IMR-90 (cell line): ENCODE measurements around the gene ARFIP2. TPM values are rescaled to one million over a fixed set of nuclear protein-coding genes. Genes with fewer than 3 reads are reported as not detected.
A peak's percentile ranks its signal among the peaks of the same experiment; 100 is the strongest.

Source experiments
- ATAC-seq: fragments of 200-7000 bp; cut with Tn5 transposase; 2 replicates; pipeline ENCODE4 v1.9.1; 2020; ENCODE audit warnings: low read depth, mild to moderate bottlenecking, moderate library complexity
- BruUV-seq: library from RNA; stranded (reverse); fragments of 400-500 nt; replicated peaks from 2 replicates; lab custom pipeline; 2021; lab: Mats Ljungman, UMichigan
- CTCF ChIA-PET: fragments of 300-600 bp; formaldehyde crosslinking; extraction: SDS; loops from one replicate; lab custom pipeline; 2021; ENCODE audit warnings: antibody characterized with exemption; lab: Yijun Ruan, JAX
- POLR2A ChIA-PET: fragments of 300-600 bp; sonication (Branson Sonifier 250); formaldehyde crosslinking; loops from one replicate; lab custom pipeline; 2022; ENCODE audit warnings: antibody characterized with exemption; ENCODE audit not compliant: unreplicated experiment; lab: Charles Lee
- DNase-seq: peaks from one replicate; pipeline ENCODE4 v3.0.0; 2013
- H2AFZ ChIP-seq: replicated peaks from 2 replicates; pipeline ENCODE3; 2013; ENCODE audit warnings: low read length, mild to moderate bottlenecking; ENCODE audit not compliant: poor library complexity
- H2AK5ac ChIP-seq: 2 replicates; pipeline ENCODE4 v1.6.1; 2013; ENCODE audit warnings: low read depth, low read length, inconsistent platforms
- H2AK9ac ChIP-seq: replicated peaks from 2 replicates; pipeline ENCODE3; 2013; ENCODE audit warnings: mild to moderate bottlenecking, low read depth, low read length, moderate library complexity; ENCODE audit not compliant: poor library complexity
- H2BK120ac ChIP-seq: 2 replicates; pipeline ENCODE4 v1.6.1; 2013; ENCODE audit warnings: low read depth, low read length, inconsistent platforms
- H2BK15ac ChIP-seq: 3 replicates; pipeline ENCODE4 v1.6.1; 2013; ENCODE audit warnings: low read depth, low read length, inconsistent platforms
- H2BK20ac ChIP-seq: 2 replicates; pipeline ENCODE4 v1.6.1; 2013; ENCODE audit warnings: low read depth, mild to moderate bottlenecking, inconsistent platforms, low read length, moderate library complexity
- H2BK5ac ChIP-seq: 2 replicates; pipeline ENCODE4 v1.6.1; 2013; ENCODE audit warnings: mild to moderate bottlenecking, low read depth, low read length, inconsistent platforms; ENCODE audit not compliant: poor library complexity, severe bottlenecking
- H3K14ac ChIP-seq: replicated peaks from 2 replicates; pipeline ENCODE4 v1.6.1; 2013; ENCODE audit warnings: low read depth, low read length, inconsistent platforms
- H3K18ac ChIP-seq: 2 replicates; pipeline ENCODE4 v1.6.1; 2013; ENCODE audit warnings: low read depth, low read length, control low read depth
- H3K23ac ChIP-seq: 2 replicates; pipeline ENCODE4 v1.6.1; 2013; ENCODE audit warnings: low read depth, low read length, inconsistent platforms
- H3K27ac ChIP-seq: 2 replicates; pipeline ENCODE4 v1.5.1; 2013; ENCODE audit warnings: mild to moderate bottlenecking, control low read depth, low read length; ENCODE audit not compliant: insufficient read depth
- H3K27me3 ChIP-seq: 2 replicates; pipeline ENCODE4 v1.6.1; 2013; ENCODE audit warnings: low read length; ENCODE audit not compliant: control insufficient read depth, insufficient read depth
- H3K36me3 ChIP-seq: 2 replicates; pipeline ENCODE4 v1.6.1; 2013; ENCODE audit warnings: low read length, mixed read lengths; ENCODE audit not compliant: control insufficient read depth, insufficient read depth
- H3K4ac ChIP-seq: 2 replicates; pipeline ENCODE4 v1.6.1; 2013; ENCODE audit warnings: low read depth, low read length, inconsistent platforms
- H3K4me1 ChIP-seq: 2 replicates; pipeline ENCODE4 v1.6.1; 2013; ENCODE audit warnings: low read length, mixed read lengths; ENCODE audit not compliant: control insufficient read depth, insufficient read depth
- H3K4me2 ChIP-seq: 2 replicates; pipeline ENCODE4 v1.6.1; 2013; ENCODE audit warnings: low read depth, mild to moderate bottlenecking, control low read depth, low read length, moderate library complexity
- H3K4me3 ChIP-seq: 2 replicates; pipeline ENCODE4 v1.5.1; 2013; ENCODE audit warnings: low read depth, mild to moderate bottlenecking, control low read depth, low read length, moderate library complexity; ENCODE audit not compliant: insufficient read depth
- H3K56ac ChIP-seq: 2 replicates; pipeline ENCODE4 v1.6.1; 2013; ENCODE audit warnings: low read length, inconsistent platforms; ENCODE audit not compliant: insufficient read depth; ENCODE audit errors: extremely low read depth
- H3K79me1 ChIP-seq, 2 experiments: 2 replicates each; pipeline ENCODE4 v1.6.1; 2013; ENCODE audit warnings: low read length in 2 of 2, inconsistent platforms in 1 of 2, low read depth in 1 of 2
- H3K9ac ChIP-seq: 2 replicates; pipeline ENCODE4 v1.6.1; 2013; ENCODE audit warnings: low read depth, low read length, control low read depth
- H3K9me1 ChIP-seq: 2 replicates; pipeline ENCODE4 v1.6.1; 2013; ENCODE audit warnings: low read length, inconsistent platforms; ENCODE audit not compliant: insufficient read depth
- H3K9me3 ChIP-seq: 2 replicates; pipeline ENCODE4 v1.6.1; 2013; ENCODE audit warnings: low read length; ENCODE audit not compliant: control insufficient read depth, insufficient read depth
- H4K20me1 ChIP-seq: 2 replicates; pipeline ENCODE4 v1.6.1; 2013; ENCODE audit warnings: low read length, inconsistent platforms; ENCODE audit not compliant: insufficient read depth
- H4K5ac ChIP-seq: 2 replicates; pipeline ENCODE4 v1.6.1; 2013; ENCODE audit warnings: mild to moderate bottlenecking, low read depth, low read length, control low read depth
- H4K8ac ChIP-seq, 2 experiments: 2 replicates each; pipeline ENCODE4 v1.6.1; 2013; ENCODE audit warnings: low read depth in 2 of 2, low read length in 2 of 2, control low read depth in 1 of 2, inconsistent platforms in 1 of 2
- H4K91ac ChIP-seq: 2 replicates; pipeline ENCODE4 v1.6.1; 2013; ENCODE audit warnings: low read depth, low read length, inconsistent platforms; ENCODE audit not compliant: insufficient read depth
- BHLHE40 ChIP-seq: fragments of 150-350 bp; IDR thresholded peaks from 2 replicates; pipeline ENCODE4 v1.6.1; 2016; ENCODE audit warnings: mild to moderate bottlenecking, low read depth, low read length
- CHD1 ChIP-seq: IDR thresholded peaks from 2 replicates; pipeline ENCODE4 v1.6.1; 2012; ENCODE audit warnings: low read depth, low read length, improper control_type of control experiment
- CTCF ChIP-seq: conservative IDR thresholded peaks from 2 replicates; pipeline ENCODE4 v1.5.1; 2012; ENCODE audit warnings: mild to moderate bottlenecking, low read depth, low read length, improper control_type of control experiment
- ELK1 ChIP-seq: fragments of 150-350 bp; IDR thresholded peaks from 2 replicates; pipeline ENCODE4 v1.6.1; 2016; ENCODE audit warnings: low read depth, mild to moderate bottlenecking, low read length, moderate library complexity, borderline replicate concordance
- MAZ ChIP-seq: IDR thresholded peaks from 2 replicates; pipeline ENCODE4 v1.6.1; 2012; ENCODE audit warnings: low read depth, mild to moderate bottlenecking, low read length, improper control_type of control experiment, moderate library complexity, borderline replicate concordance
- NFE2L2 ChIP-seq: fragments of 150-350 bp; IDR thresholded peaks from 2 replicates; pipeline ENCODE4 v1.6.1; 2016; ENCODE audit warnings: low read depth, mild to moderate bottlenecking, low read length
- POLR2A ChIP-seq: IDR thresholded peaks from 2 replicates; pipeline ENCODE4 v1.6.1; 2012; ENCODE audit warnings: mild to moderate bottlenecking, low read depth, low read length
- RAD21 ChIP-seq: IDR thresholded peaks from 2 replicates; pipeline ENCODE4 v1.6.1; 2012; ENCODE audit warnings: low read length, improper control_type of control experiment
- SMC3 ChIP-seq: fragments of 150-350 bp; IDR thresholded peaks from 2 replicates; pipeline ENCODE4 v1.6.1; 2016; ENCODE audit warnings: low read depth, mild to moderate bottlenecking, antibody characterized with exemption, low read length, moderate library complexity
- WGBS, 2 experiments: methylation state at CpG; one replicate each; pipeline versions ENCODE4 v1.1.5 to v1.1.7; 2013; ENCODE audit warnings: missing lambda C conversion rate in 2 of 2; ENCODE audit not compliant: insufficient read length in 1 of 2; ENCODE audit errors: extremely low coverage in 2 of 2; 5-methylcytosine and 5-hydroxymethylcytosine counted together
- dilution Hi-C: fragments of 300-500 bp; cut with HindIII; formaldehyde crosslinking; loops from one replicate; pipeline ENCODE4 v1.14.3; 2018; ENCODE audit warnings: low sequenced_read_pairs; ENCODE audit not compliant: unreplicated experiment
- in situ Hi-C: fragments of 300-500 bp; cut with MboI; formaldehyde crosslinking; loops from 3 replicates; pipeline ENCODE4 v1.14.3; 2019; ENCODE audit warnings: low sequenced_read_pairs, inconsistent platforms, mixed read lengths
- intact Hi-C: fragments of 100-400 bp; cut with micrococcal nuclease; formaldehyde crosslinking; loops from 2 replicates; pipeline ENCODE4 v1.10.0; 2022
- polyA plus RNA-seq, 3 experiments: library from polyadenylated mRNA; depleted of rRNA; stranded (reverse); fragments of >200 nt; gene quantifications; 2 replicates each; pipeline ENCODE4 v1.2.3, GENCODE V29; 2012; ENCODE audit warnings: low replicate concordance in 1 of 3
- total RNA-seq: library from RNA; depleted of rRNA; stranded (reverse); fragments of >200 nt; gene quantifications from 2 replicates; pipeline ENCODE4 v1.2.3, GENCODE V29; 2012

ARFIP2 gene
- total and polyA plus RNA-seq, 2 of the 4 experiments (the other 2 are of a cell fraction) = 84.4 to 93.9 TPM

GRCh38 chr11:6505577-6506240 is 24.6 kb upstream of the ARFIP2 start:
- ATAC-seq = peak; percentile 86
- Histone ChIP-seq H3K14ac (no peak overlapping the region), H4K91ac (no peak overlapping the region), H3K4me3 (no peak overlapping the region), H2AK5ac (no peak overlapping the region), H3K27me3 (no peaks in the 10 kb centered on the region), H2BK120ac (no peak overlapping the region), H2BK15ac (no peak overlapping the region), H3K36me3 (peaks cover 7% of the 10 kb centered on the region), H4K8ac (no peak overlapping the region), H4K5ac (no peak overlapping the region), H3K9ac (no peak overlapping the region), H2BK5ac (no peak overlapping the region), H3K27ac (no peak overlapping the region), H4K20me1 (no peaks in the 10 kb centered on the region), H3K9me3 (no peaks in the 10 kb centered on the region), H2AFZ (no peak overlapping the region), H3K4me2 (no peak overlapping the region), H2BK20ac (no peak overlapping the region), H2AK9ac (no peak overlapping the region), H3K9me1 (peaks cover 3% of the 10 kb centered on the region; the same call in 1 of the 2 replicates), H3K4me1 (no peaks in the 10 kb centered on the region), H3K56ac (no peak overlapping the region), H3K23ac (no peak overlapping the region), H3K4ac (no peak overlapping the region), H3K79me1 (no peaks in the 10 kb centered on the region), H3K18ac (no peak overlapping the region)
- CTCF ChIA-PET = interaction anchor here (0.6 to 3.1 kb wide), 11 partner anchors 10 to 126 kb away, joined by 3 to 16 read pairs (median 5); partner anchors contain the start of gene TPP1
- WGBS, 2 experiments = no CpG with 5 or more reads among the region's 2 CpGs
- no peak for TF ChIP-seq CHD1
- no peak for TF ChIP-seq POLR2A
- TF ChIP-seq ELK1 = no peak
- no peak for TF ChIP-seq NFE2L2
- TF ChIP-seq CTCF = peak; percentile 67
- TF ChIP-seq RAD21 = peak; percentile 47
- peak; percentile 53; the same call in 1 of the 2 replicates for TF ChIP-seq SMC3
- peak; percentile 29; the same call in 1 of the 2 replicates for TF ChIP-seq BHLHE40
- no peak for TF ChIP-seq MAZ
- dilution Hi-C loops = no loop called here
- POLR2A ChIA-PET = no interaction called here
- intact Hi-C loops = loop anchor here (1.0 kb wide), 1 partner anchor 126 kb away; no protein-coding TSS in a partner anchor
- no TSS peak for BruUV-seq
- peak; percentile 75 for DNase-seq
- in situ Hi-C loops = no loop called here
